Esophagus squamous epithelium (tissue), 5 donors: Measurements from ENCODE around the gene MOGAT2. TPM values are rescaled to one million over a fixed set of nuclear protein-coding genes. Genes with fewer than 3 reads are reported as not detected.
A peak's percentile ranks its signal among the peaks of the same experiment; 100 is the strongest.

Experiments used
- DNase-seq: peaks from one replicate; lab custom pipeline; 2025; lab: John Stamatoyannopoulos, UW
- H3K27ac ChIP-seq, 4 donors: fragments of 200-600 bp; sonication (generic); one replicate each; pipeline ENCODE4 v1.5.1; 2016 to 2019; ENCODE audit warnings: mild to moderate bottlenecking in 1 of 4
- H3K27me3 ChIP-seq, 4 donors: fragments of 200-600 bp; sonication (generic); 1 replicate in 3 of 4; 2 replicates in 1 of 4; pipeline versions ENCODE4 v1.5.1 to v1.6.0; 2017 to 2021; ENCODE audit warnings: antibody characterized with exemption in 1 of 4
- H3K36me3 ChIP-seq, 3 donors: fragments of 200-600 bp; sonication (generic); one replicate each; pipeline ENCODE4 v1.5.1; 2016 to 2019
- H3K4me1 ChIP-seq, 3 donors: fragments of 200-600 bp; sonication (generic); one replicate each; pipeline ENCODE4 v1.5.1; 2017 to 2019
- H3K4me3 ChIP-seq, 4 donors: fragments of 200-600 bp; sonication (generic); 1 replicate in 3 of 4; 2 replicates in 1 of 4; pipeline ENCODE4 v1.5.1; 2016 to 2019; ENCODE audit warnings: mild to moderate bottlenecking in 2 of 4, moderate library complexity in 1 of 4
- H3K9me3 ChIP-seq, 3 donors: fragments of 200-600 bp; sonication (generic); one replicate each; pipeline ENCODE4 v1.5.1; 2016 to 2019
- POLR2A ChIP-seq, 4 donors: fragments of 450-650 bp; IDR thresholded peaks; one replicate each; pipeline ENCODE4 v1.6.1; 2017; ENCODE audit warnings: antibody characterized with exemption in 4 of 4, mild to moderate bottlenecking in 4 of 4, moderate library complexity in 3 of 4
- WGBS, 2 donors: methylation state at CpG; one replicate each; pipeline ENCODE4 v1.1.5; 2018; 5-methylcytosine and 5-hydroxymethylcytosine counted together
- intact Hi-C: fragments of 100-400 bp; cut with DNase I; formaldehyde crosslinking; loops from one replicate; pipeline ENCODE4 v1.15.0; 2022
- total RNA-seq, 4 donors: library from RNA; depleted of rRNA; stranded (reverse); fragments of >200 nt; gene quantifications; one replicate each; pipeline ENCODE4 v1.1.0, GENCODE V29; 2016
- TF ChIP-seq, protein P1 (sequence below), 6 experiments: fragments of 450-650 bp in 4 of 6; fragments of 200-600 bp in 2 of 6; sonication (generic) in 2 of 6; IDR thresholded peaks; one replicate each; pipeline ENCODE4 v1.5.1; 2016 to 2019; ENCODE audit warnings: antibody characterized with exemption in 6 of 6, mild to moderate bottlenecking in 4 of 6, moderate library complexity in 4 of 6
- donor health status: DM: yes; HTN: yes; CAD: no.

The MOGAT2 gene
- total RNA-seq, 4 donors from 2014 or later: not detected

DNA sequence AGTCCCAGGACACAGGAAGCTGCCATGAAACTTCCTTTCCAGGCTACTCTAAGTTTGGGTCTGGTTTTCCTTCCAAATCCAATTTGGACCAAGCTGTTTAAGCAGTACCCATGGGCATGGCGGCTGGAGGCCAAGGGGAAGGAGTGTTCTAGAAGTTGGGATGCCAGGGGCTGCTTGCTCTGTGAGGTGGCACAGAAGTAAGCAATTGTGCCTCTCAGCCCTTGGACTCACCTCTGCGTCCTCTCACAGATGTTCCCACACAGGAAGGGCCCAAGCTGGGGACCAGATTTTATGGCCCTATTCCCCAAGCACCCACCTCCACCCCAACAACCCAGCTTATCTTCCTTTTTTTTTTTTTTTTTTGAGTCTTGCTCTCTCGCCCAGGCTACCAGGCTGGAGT lies 47.5 kb downstream of the MOGAT2 start:
- Histone ChIP-seq H3K27ac (no peak overlapping the region), H3K27me3 (peaks cover 0 to 38% (median 0%) of the 10 kb centered on the region in 4 donors), H3K4me3 (no peak overlapping the region), H3K4me1 (peaks cover 13 to 21% (median 18%) of the 10 kb centered on the region in 3 donors), H3K36me3 (no peaks in the 10 kb centered on the region), H3K9me3 (no peaks in the 10 kb centered on the region)
- intact Hi-C loops: no loop called here
- DNase-seq: no peak
- WGBS, 2 donors: 90 to 93% methylated on average over 2 to 3 of the region's 3 CpGs
- TF ChIP-seq, protein P1, sequence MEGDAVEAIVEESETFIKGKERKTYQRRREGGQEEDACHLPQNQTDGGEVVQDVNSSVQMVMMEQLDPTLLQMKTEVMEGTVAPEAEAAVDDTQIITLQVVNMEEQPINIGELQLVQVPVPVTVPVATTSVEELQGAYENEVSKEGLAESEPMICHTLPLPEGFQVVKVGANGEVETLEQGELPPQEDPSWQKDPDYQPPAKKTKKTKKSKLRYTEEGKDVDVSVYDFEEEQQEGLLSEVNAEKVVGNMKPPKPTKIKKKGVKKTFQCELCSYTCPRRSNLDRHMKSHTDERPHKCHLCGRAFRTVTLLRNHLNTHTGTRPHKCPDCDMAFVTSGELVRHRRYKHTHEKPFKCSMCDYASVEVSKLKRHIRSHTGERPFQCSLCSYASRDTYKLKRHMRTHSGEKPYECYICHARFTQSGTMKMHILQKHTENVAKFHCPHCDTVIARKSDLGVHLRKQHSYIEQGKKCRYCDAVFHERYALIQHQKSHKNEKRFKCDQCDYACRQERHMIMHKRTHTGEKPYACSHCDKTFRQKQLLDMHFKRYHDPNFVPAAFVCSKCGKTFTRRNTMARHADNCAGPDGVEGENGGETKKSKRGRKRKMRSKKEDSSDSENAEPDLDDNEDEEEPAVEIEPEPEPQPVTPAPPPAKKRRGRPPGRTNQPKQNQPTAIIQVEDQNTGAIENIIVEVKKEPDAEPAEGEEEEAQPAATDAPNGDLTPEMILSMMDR (IDR thresholded peaks at IDR 0.05): no peak
- TF ChIP-seq POLR2A (IDR thresholded peaks at IDR 0.05): no peak

DNA sequence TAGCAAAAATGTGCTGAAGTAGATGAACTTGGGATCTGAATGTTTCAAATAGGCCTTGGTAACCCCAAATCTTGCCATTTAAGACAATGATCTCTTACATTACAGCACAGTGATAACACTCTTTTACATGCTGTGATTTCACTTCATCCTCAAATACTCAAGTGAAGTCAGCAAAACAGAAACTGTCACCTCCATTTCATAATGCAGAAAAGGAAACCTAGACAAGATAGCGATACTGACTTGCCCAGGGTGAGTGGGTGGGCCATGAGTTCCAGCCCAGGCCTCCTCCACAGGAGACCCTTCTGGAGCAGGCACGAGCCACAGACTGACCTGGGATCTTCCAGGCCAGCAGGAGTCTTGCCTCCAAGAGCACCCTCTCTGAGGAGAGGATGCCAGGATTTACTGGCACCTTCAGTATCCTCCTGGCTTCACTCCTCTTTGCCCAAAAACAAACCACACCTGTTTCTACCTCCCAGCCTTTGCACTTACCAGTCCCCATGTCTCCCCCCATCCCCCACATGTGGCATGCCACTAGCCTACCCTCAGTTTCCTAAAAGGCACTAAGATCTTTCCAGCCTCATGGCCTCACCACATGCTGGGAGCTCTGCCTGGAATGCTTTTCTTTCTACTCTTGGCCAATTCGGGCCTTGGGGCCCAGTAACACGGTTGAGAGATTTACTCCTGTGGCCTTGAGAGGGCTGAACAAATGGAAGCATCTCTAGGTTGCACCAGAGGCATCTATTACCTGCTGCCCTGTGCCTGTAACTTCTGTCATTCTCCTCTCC lies 49.0 kb downstream of the MOGAT2 start:
- Histone ChIP-seq H3K4me1 (peaks cover 13 to 30% (median 18%) of the 10 kb centered on the region in 3 donors), H3K9me3 (no peaks in the 10 kb centered on the region), H3K27me3 (peaks cover 0 to 48% (median 0%) of the 10 kb centered on the region in 4 donors), H3K36me3 (no peaks in the 10 kb centered on the region), H3K4me3 (no peak overlapping the region), H3K27ac (no peak overlapping the region)
- TF ChIP-seq, protein P1 (IDR thresholded peaks at IDR 0.05): no peak
- no peak for TF ChIP-seq POLR2A (IDR thresholded peaks at IDR 0.05)
- intact Hi-C loops: no loop called here
- DNase-seq: no peak
- 77 to 79% methylated on average over 4 of the region's 4 CpGs for WGBS, 2 donors

DNA sequence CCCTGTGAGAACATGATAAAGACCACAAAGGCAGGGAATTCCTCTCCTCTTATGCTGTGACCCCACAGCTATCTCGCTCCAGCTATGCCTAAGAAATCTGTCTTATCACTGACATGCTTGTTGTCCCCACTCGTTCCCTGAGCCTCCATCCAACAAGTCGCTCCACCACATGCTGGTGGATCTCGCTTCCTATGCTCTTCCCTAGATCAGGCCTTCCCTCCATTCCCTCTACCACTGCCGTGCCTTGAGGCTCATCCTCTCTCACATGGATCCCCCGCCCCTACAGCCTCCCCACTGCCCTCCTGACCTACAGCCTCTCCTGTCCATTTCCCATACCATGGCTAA lies 49.6 kb downstream of the MOGAT2 start:
- peaks cover 13 to 35% (median 18%) of the 10 kb centered on the region in 3 donors for H3K4me1 ChIP-seq
- H3K27ac ChIP-seq: no peak overlapping the region
- TF ChIP-seq, protein P1 (IDR thresholded peaks at IDR 0.05): no peak
- TF ChIP-seq POLR2A (IDR thresholded peaks at IDR 0.05): no peak
- no peaks in the 10 kb centered on the region for H3K9me3 ChIP-seq
- no peaks in the 10 kb centered on the region for H3K36me3 ChIP-seq
- intact Hi-C loops: no loop called here
- peaks cover 0 to 48% (median 0%) of the 10 kb centered on the region in 4 donors for H3K27me3 ChIP-seq
- no peak for DNase-seq
- 95 to 98% methylated on average over 5 to 6 of the region's 6 CpGs for WGBS, 2 donors
- no peak overlapping the region for H3K4me3 ChIP-seq

DNA sequence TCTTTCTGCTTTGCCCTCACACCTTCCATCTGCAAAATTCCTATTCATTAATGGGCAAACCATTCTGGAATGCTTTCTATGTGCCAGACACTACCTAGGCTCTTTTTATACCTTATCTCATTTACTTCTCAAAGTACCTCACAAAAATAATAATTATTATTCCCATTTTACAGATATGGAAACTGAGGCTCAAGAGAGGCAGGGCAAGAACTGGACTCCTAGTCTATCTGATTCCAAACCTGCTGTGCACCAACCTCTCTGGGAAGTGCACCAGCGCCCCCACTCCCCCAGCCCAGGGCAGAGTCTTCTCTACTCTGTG lies 50.1 kb downstream of the MOGAT2 start:
- H3K27ac ChIP-seq: no peak overlapping the region
- peak overlapping the region in 2 of 4 donors; percentile 56 to 72 for H3K4me3 ChIP-seq
- peaks cover 13 to 35% (median 18%) of the 10 kb centered on the region in 3 donors for H3K4me1 ChIP-seq
- 40% methylated on average over 1 of the region's 1 CpG; no CpG with 5 or more reads in 1 of the 2 donors for WGBS, 2 donors
- H3K9me3 ChIP-seq: no peaks in the 10 kb centered on the region
- DNase-seq: no peak
- no peaks in the 10 kb centered on the region for H3K36me3 ChIP-seq
- peaks cover 0 to 48% (median 0%) of the 10 kb centered on the region in 4 donors for H3K27me3 ChIP-seq
- TF ChIP-seq, protein P1 (IDR thresholded peaks at IDR 0.05): no peak
- TF ChIP-seq POLR2A (IDR thresholded peaks at IDR 0.05): no peak
- intact Hi-C loops: no loop called here

DNA sequence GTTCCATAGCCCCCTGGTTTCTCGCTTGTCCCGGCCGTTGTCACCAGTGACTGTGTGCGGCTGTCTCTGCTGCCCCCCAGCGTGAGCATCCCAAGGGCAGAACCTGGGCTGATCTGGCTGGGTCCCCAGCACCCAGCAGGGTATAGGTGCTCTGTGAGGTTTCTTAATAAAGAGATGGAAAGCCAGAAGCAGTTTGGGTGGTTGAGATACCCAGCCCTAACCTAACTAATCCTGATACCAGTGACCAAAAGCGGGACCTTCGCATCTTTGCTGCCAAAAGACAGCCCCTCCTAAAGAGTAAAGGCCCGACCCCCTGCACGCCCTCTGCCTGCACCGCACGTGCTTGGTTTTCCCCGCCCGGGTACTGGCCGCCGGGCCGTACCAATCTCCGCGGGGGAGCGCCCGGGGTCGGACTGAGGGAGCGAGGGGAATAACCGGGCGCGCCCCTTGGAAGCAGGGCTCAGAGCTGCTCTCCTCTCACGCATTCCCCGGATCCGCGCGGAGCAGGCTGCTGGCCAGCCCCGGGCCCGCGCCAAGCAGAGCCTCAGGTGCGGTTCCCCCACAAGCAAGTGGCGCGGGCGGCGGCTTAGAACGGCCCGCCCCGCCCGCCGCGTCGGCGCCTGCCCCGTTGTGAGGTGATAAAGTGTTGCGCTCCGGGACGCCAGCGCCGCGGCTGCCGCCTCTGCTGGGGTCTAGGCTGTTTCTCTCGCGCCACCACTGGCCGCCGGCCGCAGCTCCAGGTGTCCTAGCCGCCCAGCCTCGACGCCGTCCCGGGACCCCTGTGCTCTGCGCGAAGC lies 50.7 kb downstream of the MOGAT2 start, which contains the start of gene DGAT2:
Gene DGAT2, plus strand, starts transcription at position 667 of the 797 bp plus-strand sequence. CDS start 214 bp downstream, outside the sequence.
- no peak for DNase-seq
- 0 to 49% methylated on average over 1 to 4 of the region's 66 CpGs for WGBS, 2 donors
- Histone ChIP-seq H3K36me3 (no peaks in the 10 kb centered on the region), H3K27ac (peak within 1 kb of the TSS in 3 of 4 donors; percentile 40 to 60 (median 58)), H3K4me1 (peaks cover 13 to 35% (median 18%) of the 10 kb centered on the region in 3 donors), H3K27me3 (peaks cover 0 to 48% (median 0%) of the 10 kb centered on the region in 4 donors), H3K9me3 (no peaks in the 10 kb centered on the region), H3K4me3 (peak within 1 kb of the TSS; percentile 32 to 72 (median 48))
- intact Hi-C loops: no loop called here
- peak in 1 of 4 donors; percentile 12 for TF ChIP-seq POLR2A (IDR thresholded peaks at IDR 0.05)
- TF ChIP-seq, protein P1 (IDR thresholded peaks at IDR 0.05): peak in 1 of 6 experiments; percentile 8
